GM19035 (cell line): ENCODE results near the gene USP6NL.
A peak's percentile ranks its signal among the peaks of the same experiment; 100 is the strongest.
"Not testable (repeated sequence)": the region's sequence is repeated elsewhere in the genome, so short reads cannot be mapped to it uniquely, and the experiment has no call there.

Source experiments
- ATAC-seq: cut with Tn5 transposase; IDR thresholded peaks from one replicate; pipeline ENCODE4 v1.9.1; 2021; ENCODE audit not compliant: unreplicated experiment

The USP6NL gene

DNA sequence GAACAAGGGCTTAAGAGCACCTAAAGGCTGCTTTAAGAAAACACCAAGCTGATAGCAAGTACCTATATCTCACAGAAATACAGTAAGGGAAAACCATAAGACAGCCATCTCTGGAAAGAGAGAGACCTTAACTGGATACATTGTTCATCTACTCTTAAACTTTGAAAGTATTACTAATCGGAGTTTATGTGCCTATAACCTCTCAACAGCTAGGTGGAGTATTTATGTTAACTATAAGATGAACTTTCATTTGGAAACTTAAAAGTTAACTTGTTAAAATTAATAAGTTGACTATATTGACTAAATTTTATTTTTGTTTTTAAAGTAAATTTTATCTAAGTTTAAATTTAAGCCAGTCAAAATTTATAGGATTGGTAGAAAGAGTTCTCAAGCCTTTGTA, 90.6 kb downstream of the USP6NL start:
- ATAC-seq, result no peak

DNA sequence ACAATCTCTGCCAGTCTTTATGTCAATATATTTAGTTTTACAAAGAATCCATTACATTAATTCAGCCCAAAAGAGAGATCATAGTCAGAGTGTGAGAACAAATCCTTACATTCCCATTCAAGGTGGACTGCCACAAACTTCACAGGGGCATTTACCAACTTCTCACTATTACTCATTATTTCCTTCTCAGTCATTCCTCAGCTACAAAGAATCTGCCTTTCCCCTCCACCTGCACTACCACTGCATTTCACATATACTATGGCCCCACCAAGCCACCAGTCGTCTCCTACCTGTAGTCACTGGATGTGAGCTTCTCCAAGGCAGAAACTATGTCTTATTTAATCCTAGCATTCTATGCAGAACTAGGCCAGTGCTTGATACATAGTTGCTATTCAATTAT, 94.3 kb downstream of the USP6NL start:
- peak; percentile 43 for ATAC-seq

DNA sequence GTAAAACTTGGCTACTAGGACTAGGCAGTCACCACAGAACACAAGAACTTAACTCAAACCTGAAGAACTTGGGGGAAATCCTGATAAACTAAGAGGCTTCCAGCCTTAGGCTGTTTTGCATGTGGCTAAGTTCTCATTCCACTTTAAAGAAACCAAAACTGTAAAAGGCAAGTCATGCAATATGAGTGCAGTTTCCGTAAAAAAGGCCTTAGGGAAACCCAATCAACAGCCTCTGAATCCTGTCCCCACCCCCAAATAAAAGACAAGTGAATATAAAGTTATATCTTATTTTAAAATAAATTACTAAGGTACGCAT, 95.1 kb downstream of the USP6NL start:
- peak; percentile 57 for ATAC-seq

DNA sequence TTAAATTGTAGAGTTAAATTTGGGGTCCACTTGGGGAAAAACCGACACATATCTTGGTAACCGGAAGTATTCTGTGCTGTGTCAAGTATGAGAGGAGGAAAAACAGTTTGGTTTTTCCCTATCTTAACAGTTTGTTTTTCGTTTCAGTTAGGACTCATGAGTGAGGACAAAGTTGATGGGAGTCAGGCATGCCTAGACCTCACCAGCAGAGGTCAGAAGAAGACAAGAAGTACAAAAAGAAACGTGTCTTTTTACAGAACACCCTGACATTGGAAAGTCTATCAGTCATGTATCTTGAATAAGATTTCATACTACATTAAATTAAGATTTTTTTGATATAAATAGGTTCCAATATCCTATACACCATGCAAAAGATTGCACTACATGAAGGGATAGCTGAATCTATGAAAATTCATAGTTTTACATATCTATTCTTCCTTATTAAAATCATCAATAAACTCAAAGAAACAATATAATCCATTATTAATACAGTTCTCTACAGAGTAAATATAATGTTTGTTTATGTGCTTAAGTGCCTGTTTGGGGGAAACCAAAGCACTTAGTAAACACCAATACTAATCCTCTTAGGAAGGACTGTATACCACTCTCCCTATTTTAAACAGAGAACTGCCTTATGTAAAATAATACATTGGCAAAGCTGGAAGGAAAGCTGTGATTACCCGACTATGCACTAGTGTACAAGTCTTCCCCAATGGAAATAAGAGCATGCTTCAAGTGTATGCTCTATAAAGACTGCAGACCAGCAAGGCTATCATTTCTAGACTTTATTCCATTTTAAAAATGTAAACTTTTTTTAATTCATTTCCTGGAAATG, 95.6 kb downstream of the USP6NL start:
- peak; percentile 57 for ATAC-seq

DNA sequence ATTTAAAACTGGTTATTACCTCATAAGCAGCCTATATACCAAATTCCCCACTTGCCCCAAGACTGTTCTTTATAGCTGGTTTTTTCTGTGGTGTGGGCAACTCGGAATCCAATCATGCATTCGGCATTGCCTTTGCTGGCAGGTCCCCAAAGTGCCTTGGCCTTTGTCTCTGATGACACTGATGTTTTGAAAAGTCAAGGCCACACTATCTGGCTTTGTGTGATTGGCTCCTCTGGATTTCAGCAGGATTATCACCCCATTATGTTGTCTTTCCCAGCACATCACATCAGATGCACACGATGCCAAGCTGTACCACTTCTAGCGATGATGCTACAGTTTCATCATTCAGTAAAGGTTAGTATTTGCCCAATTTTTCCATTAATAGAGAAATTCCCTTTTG, 97.7 kb downstream of the USP6NL start:
- ATAC-seq, result no peak

DNA sequence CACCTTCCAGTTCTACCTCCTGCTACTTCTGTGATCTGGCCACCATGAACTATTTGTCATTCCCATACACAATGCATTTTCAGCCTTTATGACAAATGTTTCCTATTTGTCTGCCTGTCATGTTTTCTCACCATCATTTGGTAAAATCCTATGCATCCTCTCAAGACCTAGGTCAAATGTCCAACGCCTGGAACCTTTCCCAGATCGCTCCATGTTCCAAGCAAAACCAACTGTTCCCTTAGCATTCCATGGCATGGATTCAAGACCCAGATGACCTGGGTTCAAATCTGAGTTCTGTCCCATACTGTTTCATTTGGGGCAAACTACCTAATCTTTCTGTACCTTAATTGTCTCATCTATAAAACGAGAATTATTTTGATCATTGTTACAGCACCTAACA, 98.9 kb downstream of the USP6NL start:
- ATAC-seq, result no peak

DNA sequence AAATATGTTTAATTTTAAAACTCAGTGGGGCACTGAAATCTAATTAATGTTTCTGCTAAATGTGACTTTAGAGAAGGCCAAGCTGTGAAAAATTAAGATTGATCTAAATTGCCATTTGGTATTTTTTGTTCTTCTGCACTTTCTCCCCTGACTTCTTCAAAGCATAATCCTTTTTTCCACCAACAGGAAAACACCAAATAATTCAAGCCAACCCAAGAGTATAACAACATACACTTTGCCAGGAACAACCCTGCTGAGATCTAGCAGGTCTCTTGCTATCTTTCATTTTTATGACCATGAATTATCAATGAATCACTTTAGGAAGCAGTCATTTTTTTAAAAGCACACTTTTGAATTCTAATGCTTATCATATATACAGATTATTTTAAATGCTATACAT, 100.1 kb downstream of the USP6NL start:
- no peak for ATAC-seq

DNA sequence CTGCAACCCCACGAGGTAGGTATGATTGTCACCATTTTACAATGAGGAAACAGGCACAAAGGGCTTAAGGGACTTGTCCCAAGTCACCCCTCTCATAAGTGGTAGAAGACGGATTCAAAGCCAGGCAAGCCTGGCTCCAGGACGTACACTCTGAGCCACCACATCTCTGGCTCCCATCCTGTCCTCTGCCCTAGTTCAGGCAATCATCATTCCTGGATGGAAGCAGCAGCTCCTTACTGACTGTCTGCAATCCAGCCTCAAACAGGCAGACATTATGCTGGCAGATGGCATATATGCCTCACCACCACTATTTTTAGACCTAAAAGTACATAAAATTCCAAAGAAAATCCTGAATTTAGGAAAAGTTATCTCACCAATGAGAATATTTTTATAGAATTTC, 100.7 kb downstream of the USP6NL start:
- ATAC-seq, result no peak

DNA sequence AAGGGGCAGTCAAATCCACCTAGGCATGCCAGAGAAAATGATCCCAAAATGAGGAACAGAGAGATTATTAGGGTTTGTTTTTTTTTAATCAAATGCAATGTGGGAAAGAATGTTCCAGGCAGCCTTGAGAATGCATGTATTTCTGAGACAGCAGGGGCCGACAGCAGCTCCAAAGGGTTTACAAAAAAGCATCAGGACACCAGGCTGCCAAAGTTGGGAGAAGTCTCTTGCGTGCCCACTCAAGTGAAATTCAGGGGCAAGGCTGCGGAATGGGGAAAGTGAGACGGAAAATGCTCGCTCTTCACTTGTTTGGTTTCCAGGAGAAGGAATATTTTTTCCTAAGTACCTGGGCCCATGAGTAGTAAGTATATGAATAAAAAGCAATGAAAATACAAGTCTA, 101.2 kb downstream of the USP6NL start:
- no peak for ATAC-seq

DNA sequence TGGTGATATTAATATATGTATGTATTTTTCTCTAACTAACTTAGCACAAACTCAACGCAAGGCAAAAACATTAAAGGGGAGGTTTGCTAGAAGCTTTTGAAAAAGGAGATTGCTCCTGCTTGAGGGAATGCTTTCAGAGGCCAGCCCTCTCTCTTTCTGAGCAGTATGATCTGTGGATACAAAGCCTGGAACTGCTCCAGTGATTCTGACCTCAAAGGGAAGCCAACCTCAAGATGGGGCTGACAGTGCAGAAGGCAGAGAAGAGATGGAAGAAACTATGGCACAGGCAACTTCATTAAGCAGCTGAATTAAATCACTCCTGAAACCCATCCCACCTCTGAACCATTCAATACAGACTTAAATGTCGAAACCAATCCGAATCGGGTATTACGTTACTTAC, 102.4 kb downstream of the USP6NL start:
- ATAC-seq, result no peak

DNA sequence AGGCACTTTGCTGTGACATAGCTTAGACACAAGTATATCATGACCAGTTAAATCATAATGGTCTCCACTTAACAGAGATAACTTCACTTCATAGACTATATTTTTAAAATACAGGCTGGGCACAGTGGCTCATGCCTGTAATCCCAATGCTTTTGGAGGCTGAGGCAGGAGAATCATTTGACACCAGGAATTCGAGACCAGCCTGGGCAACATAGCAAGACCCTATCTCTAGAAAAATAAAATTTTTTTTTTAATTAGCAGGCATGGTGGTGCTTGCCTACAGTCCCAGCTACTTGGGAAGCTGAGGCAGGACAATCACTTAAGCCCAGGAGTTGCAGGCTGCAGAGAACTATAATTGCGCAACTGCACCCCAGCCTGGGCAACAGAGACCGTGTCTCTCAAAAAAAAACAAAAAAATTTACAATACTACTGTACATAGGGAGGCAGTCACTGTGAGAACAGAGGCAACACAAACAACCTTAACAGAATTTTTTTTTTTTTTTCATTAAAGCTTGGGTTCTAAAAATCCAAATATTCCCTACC, 105.1 kb downstream of the USP6NL start:
- no peak for ATAC-seq

DNA sequence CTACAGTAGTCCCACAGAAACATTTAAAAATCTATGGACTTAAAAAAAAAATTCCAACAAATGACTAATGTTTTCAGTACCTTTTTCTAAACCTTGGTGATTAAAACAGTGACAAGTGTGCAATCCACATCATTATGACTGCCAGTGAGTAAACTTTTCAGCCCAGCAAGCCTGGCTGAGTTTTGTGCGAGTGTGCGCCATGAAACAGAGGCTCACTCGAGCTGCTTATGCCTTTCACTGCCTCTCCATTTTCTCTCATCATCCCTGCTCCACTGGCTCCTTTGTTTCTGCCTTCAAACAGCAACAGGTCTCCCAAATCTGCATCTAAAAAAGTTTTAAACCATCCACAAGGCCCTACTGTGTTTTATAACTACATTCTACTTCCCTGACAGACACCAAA, 105.8 kb downstream of the USP6NL start:
- no peak for ATAC-seq

DNA sequence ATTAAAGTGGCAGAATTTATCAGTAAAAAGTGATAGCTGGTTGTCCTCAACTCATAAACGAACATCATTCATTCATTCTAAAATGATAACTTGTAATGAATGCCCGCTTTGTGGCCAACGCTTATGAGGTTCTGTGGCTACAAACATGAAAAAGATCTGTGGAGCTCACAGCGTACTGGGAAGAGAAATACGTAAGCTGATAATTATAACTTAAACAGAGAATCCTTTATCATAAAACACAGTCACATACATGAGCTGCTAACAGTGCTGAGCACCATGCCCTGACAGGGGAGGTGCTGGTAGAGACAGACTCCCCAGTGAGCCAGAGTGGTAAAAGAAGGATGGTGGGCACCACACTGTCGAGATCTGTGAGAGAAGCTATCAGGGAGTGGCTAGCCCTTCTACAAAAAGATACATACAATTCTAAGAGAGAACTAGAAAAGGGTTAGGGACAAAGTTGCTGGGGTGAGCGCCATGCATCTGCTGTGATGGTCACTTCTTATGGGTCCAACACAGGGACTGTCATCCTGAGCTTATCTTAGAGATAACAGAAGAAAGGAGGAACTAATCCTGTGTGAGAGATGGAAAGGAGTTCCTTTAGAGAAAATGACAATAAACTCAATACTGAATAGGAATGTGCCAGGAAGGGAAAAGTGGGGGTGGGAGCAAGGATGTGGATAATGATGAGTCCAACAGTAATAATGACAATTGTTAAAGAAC, 106.7 kb downstream of the USP6NL start:
- no peak for ATAC-seq

DNA sequence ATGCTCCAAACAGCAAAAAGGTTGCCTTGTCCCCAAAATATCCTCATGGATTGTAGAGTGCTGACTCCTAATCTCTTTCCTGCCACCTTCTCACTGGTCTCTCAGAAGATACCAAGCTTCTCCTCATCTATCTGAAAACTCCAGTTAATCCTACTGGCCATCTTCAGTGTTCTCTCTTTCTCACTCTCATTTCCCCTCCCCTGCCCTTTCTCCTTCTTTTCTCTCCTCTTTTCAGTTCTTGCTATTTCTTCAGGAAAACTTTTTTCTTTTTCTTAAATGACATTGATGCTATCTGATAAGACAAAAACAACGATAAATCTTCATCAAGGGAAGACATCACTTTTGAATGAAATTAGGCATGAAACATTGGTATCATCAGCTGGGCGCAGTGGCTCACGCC, 109.8 kb downstream of the USP6NL start:
- ATAC-seq, result no peak

DNA sequence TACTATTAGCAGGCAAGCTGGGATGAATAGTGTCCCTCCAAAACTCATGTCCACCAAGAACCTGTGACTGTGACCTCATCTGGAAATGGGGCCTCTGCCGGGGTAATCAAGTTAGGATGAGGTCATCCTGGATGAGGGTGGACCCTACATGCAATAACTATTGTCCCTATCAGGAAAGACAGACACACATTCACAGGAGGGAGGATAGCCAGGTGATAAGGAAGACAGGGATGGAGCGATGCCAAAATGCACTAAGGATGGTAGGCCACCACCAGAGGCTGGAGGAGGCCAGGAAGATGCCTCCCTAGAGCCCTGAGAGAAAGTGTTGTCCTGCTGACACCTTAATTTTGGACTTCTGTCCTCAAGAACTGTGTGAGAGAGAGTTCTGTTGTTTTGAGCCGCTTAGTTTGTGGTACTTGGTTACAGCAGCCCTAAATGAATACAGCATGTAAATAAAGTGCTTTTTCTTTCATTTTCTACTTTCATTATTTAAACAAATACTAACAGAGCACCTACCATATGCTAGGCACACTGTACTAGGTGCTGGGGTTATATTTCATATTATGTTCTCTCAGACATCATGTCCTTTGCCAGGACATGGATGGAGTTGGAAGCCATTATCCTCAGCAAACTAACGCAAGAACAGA, 111.9 kb downstream of the USP6NL start:
- no peak for ATAC-seq

DNA sequence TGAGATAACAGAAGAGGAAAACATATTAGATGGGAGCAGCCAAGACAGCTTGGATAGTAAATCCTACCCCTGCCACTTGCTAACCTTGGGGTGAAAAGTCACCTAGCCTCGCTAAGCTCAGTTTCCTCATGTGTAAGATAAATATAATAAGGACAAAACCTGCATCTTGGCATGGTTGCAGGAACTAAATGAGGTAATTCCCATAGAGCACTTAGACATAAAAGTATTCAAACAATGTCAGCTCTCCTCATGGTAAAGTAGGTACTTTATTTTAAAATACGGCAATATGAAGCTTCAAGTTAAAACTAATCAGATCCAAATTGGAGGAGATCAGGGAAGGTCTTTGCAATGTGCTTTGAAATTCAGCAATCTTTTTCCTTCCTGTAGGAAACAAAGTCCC, 113.1 kb downstream of the USP6NL start:
- ATAC-seq, result no peak

DNA sequence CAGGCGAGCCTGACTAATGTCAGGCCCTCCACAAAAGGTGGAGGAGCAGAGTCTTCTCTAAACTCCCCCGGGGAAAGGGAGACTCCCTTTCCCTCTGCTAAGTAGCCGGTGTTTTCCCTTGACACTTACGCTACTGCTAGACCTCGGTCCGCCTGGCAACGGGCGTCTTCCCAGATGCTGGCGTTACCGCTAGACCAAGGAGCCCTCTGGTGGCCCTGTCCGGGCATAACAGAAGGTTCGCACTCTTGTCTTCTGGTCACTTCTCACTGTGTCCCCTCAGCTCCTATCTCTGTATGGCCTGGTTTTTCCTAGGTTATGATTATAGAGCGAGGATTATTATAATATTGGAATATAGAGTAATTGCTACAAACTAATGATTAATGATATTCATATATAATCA, 116.5 kb downstream of the USP6NL start:
- ATAC-seq, result not testable (repeated sequence)

DNA sequence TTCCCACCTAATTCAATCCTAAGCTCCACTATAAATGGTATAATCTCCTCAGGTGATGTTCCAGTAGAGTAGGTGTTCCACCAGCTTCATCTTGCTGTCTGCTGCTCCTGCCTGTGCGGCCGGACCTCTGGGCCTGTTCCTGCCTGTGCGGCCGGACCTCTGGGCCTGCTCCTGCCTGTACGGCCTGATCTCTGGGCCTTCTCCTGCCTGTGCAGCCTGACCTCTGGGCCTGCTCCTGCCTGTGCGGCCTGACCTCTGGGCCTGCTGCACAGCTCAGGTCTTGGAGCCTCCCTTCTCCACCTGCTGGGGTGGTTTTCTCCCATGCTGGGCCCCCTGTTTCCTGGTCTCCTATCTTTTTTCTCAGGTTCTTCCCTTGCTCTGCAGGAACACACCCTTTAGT, 117.8 kb downstream of the USP6NL start:
- ATAC-seq, result no peak

DNA sequence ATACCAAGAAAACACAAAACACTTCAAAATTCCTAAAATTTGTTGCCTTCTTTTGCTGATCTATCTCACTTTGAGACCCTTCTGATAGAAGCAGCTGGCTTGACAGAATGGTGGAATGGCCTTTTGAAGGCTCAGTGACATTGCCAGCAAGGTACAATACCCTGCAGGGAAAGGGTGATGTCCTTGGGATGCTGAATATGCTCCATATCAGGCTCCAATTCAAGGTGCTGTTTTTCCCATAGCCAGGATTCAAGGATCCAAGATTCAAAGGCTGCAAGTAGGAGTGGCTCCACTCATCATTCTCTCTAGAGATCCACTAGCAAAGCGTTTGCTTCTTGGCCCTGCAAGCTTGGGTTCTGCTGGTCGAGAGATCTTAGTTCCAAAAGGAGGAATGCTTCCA, 120.4 kb downstream of the USP6NL start:
- ATAC-seq, result no peak

DNA sequence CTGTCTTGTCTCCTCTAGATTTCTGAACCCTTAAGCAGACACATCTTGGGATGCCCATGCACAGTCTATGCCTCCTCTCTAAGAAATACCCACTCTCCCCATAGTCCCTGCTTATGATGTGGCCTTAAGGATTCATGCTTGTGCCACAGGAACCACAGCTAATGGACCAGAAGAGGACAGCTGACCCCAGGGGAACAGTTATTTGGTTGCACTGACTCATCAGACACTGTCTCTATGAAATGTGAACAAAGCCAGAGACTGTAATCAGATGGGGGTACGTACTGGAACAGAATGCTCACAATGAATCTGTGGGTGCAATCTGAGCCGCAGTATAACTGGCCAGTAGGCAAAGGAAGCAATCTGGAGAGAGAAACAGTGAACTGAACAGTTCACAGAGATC, 121.9 kb downstream of the USP6NL start:
- ATAC-seq, result no peak

DNA sequence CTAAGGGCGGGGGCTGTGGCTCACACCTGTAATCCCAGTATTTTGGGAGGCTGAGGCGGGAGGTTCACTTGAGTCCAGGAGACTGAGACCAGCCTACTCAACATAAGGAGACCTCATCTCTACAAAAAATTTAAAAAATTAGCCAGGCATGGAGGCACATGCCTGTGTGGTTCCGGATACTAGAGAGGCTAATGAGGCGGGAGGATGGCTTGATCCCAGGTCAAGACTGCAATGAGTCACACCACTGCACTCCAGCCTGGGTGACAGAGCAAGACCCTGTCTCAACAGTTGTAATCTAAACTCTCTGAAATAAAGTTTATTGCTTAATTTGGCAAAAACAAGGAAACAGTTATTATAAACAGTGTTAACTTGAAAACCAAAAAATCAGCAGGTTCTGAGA, 123.3 kb downstream of the USP6NL start:
- ATAC-seq, result no peak
